Activated CD8-positive, alpha-beta T cell treated with anti-CD3 and anti-CD28 coated beads, Interleukin-2, amount 10 ng/mL, durations not matched to agents 7 days and 5 days (primary cell): ENCODE data around the gene CDCA8. TPM values are rescaled to one million over a fixed set of nuclear protein-coding genes. Genes with fewer than 3 reads are reported as not detected.

Experiments used
- ATAC-seq: fragments of 150-1000 bp; cut with Tn5 transposase; one replicate; pipeline ENCODE4 v1.10.0; 2021; ENCODE audit warnings: moderate library complexity
- CTCF ChIA-PET: fragments of 350-600 bp; sonication (Branson Sonifier 250); formaldehyde crosslinking; loops from one replicate; lab custom pipeline; 2021; ENCODE audit warnings: antibody characterized with exemption; lab: Charles Lee
- POLR2A ChIA-PET: fragments of 350-600 bp; sonication (Branson Sonifier 250); formaldehyde crosslinking; loops from one replicate; lab custom pipeline; 2021; ENCODE audit warnings: antibody characterized with exemption; lab: Charles Lee
- DNase-seq: peaks from one replicate; pipeline ENCODE4 v3.0.0-alpha.2; 2020
- H3K27ac Mint-ChIP-seq: one replicate; pipeline ENCODE4 v1.8.0; 2021; ENCODE audit warnings: mild to moderate bottlenecking, mixed read lengths
- H3K27me3 Mint-ChIP-seq: one replicate; pipeline ENCODE4 v1.8.0; 2021; ENCODE audit warnings: low read depth, mixed read lengths
- H3K36me3 Mint-ChIP-seq: one replicate; pipeline ENCODE4 v1.8.0; 2021; ENCODE audit warnings: low read depth, mixed read lengths
- H3K4me1 Mint-ChIP-seq: one replicate; pipeline ENCODE4 v1.8.0; 2021; ENCODE audit warnings: low read depth, mixed read lengths
- H3K4me3 Mint-ChIP-seq: one replicate; pipeline ENCODE4 v1.8.0; 2021; ENCODE audit warnings: mild to moderate bottlenecking, mixed read lengths
- H3K9me3 Mint-ChIP-seq: one replicate; pipeline ENCODE4 v1.8.0; 2022; ENCODE audit warnings: mixed read lengths; ENCODE audit not compliant: insufficient read depth
- total RNA-seq, 2 experiments: library from RNA; stranded (reverse); gene quantifications; one replicate each; pipeline ENCODE4 v1.2.3, GENCODE V29; 2021

The CDCA8 gene
- total RNA-seq, 2 experiments from 2014 or later: 97.3 to 102 TPM

- POLR2A ChIA-PET: no interaction called here
Measured at GRCh38 chr1:37718181-37718900, 26.0 kb downstream of the CDCA8 start.

GRCh38 chr1:37718901-37719571 lies 26.7 kb downstream of the CDCA8 start:
- POLR2A ChIA-PET: no interaction called here
- Mint-ChIP-seq H3K4me3 (no peak overlapping the region), H3K27ac (no peak overlapping the region), H3K9me3 (no peaks in the 10 kb centered on the region), H3K27me3 (peaks cover 2% of the 10 kb centered on the region), H3K36me3 (no peaks in the 10 kb centered on the region), H3K4me1 (no peaks in the 10 kb centered on the region)
- CTCF ChIA-PET: no interaction called here
- no peak for ATAC-seq
- no peak for DNase-seq

More at GRCh38 chr1:37718181-37718900, 26.0 kb downstream of the CDCA8 start:
- Mint-ChIP-seq H3K9me3 (no peaks in the 10 kb centered on the region), H3K27me3 (peaks cover 2% of the 10 kb centered on the region), H3K4me3 (no peak overlapping the region), H3K4me1 (no peaks in the 10 kb centered on the region), H3K36me3 (no peaks in the 10 kb centered on the region), H3K27ac (no peak overlapping the region)
- no peak for DNase-seq
- CTCF ChIA-PET: no interaction called here
- no peak for ATAC-seq

- no peak overlapping the region for H3K27ac Mint-ChIP-seq
- no peaks in the 10 kb centered on the region for H3K4me1 Mint-ChIP-seq
- no peak for DNase-seq
- POLR2A ChIA-PET: no interaction called here
- no peaks in the 10 kb centered on the region for H3K36me3 Mint-ChIP-seq
- ATAC-seq: no peak
- H3K9me3 Mint-ChIP-seq: no peaks in the 10 kb centered on the region
- CTCF ChIA-PET: no interaction called here
- peaks cover 5% of the 10 kb centered on the region for H3K27me3 Mint-ChIP-seq
- no peak overlapping the region for H3K4me3 Mint-ChIP-seq
Measured at GRCh38 chr1:37719572-37720195, 27.4 kb downstream of the CDCA8 start.

DNA sequence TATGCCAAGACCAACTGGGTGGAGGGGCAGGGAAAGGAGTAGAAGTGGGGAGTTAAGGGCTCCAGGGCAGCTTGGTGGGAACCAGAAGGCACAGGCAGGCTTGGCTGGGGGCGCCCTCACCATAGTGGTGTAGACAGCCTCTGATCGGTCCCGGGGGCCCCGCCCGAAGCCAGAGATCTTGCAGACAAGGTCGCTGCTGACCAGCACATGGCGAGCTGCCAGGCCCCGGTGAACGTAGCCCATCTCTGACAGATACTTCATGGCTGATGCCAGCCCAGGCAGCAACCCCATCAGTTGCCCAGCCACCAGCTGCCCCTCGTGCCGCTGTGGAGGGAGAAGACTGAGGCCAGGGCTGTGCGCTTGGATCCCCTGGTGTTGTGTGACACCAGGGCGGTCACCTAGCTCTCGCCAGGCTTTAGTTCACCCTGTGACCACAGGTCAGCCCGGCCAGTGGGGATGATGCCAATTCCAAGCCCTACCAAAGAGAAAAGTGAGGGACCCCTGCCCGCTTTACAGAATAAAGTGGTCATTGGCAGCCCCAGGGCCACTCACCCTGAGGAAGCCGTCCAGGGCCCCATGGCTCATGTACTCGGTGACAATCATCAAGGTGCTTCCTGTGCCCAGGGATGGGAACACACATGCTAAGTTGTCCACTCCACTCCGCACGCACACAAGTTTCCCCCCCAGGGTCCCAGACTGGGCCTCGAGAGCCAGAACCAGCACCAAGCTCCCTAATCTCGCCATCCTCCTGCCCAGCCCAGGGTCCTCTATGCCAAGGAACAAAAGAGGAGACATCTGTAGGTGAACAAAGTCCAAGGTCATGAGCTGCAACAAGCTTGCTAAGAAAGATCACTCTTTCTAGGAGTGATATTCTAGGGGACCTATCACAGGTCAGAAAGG lies 28.2 kb downstream of the CDCA8 start:
- DNase-seq (no peak), ATAC-seq (no peak)
- no peak overlapping the region for H3K4me3 Mint-ChIP-seq
- H3K9me3 Mint-ChIP-seq: no peaks in the 10 kb centered on the region
- no peak overlapping the region for H3K27ac Mint-ChIP-seq
- H3K36me3 Mint-ChIP-seq: no peaks in the 10 kb centered on the region
- peaks cover 7% of the 10 kb centered on the region for H3K27me3 Mint-ChIP-seq
- ChIA-PET CTCF (no interaction called here), POLR2A (no interaction called here)
- H3K4me1 Mint-ChIP-seq: no peaks in the 10 kb centered on the region

- Mint-ChIP-seq H3K36me3 (no peaks in the 10 kb centered on the region), H3K27ac (no peak overlapping the region), H3K9me3 (no peaks in the 10 kb centered on the region), H3K4me3 (no peak overlapping the region), H3K4me1 (no peaks in the 10 kb centered on the region), H3K27me3 (peaks cover 9% of the 10 kb centered on the region)
- no peak for DNase-seq
- ChIA-PET CTCF (no interaction called here), POLR2A (interaction anchor here (0.7 kb wide), 1 partner anchor 29 kb away, joined by 4 read pairs; no protein-coding TSS in a partner anchor)
- ATAC-seq: no peak
Measured at GRCh38 chr1:37721565-37721964, 29.2 kb downstream of the CDCA8 start.

DNA sequence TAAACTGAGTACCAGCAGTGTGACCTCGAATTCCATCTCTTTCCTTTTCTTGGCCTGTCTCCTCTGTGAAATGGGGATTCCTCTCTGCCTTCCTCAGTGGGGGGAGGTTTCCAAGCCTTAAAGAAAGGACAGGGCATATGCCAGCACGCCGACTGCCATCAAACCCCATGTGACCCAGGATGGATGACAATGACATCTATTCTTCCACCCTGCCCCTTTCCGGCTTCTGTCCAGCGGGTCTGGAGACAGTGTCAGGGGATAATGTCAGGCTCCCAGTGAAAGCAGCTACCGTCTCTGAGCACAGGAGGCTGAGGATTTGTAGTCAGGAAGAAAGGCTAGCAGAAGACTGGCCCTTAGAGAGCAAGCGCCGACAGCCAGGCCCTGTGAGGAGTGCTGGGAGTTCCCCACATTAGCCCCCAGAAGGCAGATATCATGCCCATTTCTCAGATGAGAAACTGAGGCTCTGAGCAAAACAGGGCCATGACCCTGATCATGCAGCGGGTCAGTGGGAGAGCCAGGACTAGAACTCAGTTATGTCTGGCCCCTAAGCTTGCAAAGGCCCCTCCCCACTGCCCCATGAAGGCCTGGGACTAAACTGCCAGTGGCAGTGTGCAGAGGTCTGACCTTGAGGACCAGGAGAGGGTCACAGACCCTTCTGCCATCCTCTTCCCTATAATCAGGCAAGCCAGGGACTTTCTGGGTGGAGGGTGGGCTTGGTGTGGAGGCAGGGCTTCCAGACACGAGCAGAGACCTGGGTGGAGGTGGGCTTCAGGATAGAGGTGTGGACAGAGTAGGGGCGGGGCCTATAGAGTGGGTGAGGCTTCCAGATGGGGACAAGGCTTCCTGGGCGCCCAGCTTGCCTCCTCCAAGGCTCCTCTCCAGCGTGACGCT lies 30.1 kb downstream of the CDCA8 start:
- ATAC-seq: no peak
- Mint-ChIP-seq H3K4me1 (no peaks in the 10 kb centered on the region), H3K9me3 (no peaks in the 10 kb centered on the region), H3K36me3 (no peaks in the 10 kb centered on the region), H3K4me3 (no peak overlapping the region), H3K27ac (no peak overlapping the region), H3K27me3 (peaks cover 10% of the 10 kb centered on the region)
- POLR2A ChIA-PET: interaction anchor here (0.7 kb wide), 1 partner anchor 30 kb away, joined by 4 read pairs; no protein-coding TSS in a partner anchor
- CTCF ChIA-PET: no interaction called here
- no peak for DNase-seq

- POLR2A ChIA-PET: no interaction called here
- no peaks in the 10 kb centered on the region for H3K9me3 Mint-ChIP-seq
- CTCF ChIA-PET: no interaction called here
Measured at GRCh38 chr1:37723072-37723389, 30.7 kb downstream of the CDCA8 start.

GRCh38 chr1:37723390-37724078 lies 31.2 kb downstream of the CDCA8 start:
- no peak overlapping the region for H3K27ac Mint-ChIP-seq
- H3K9me3 Mint-ChIP-seq: no peaks in the 10 kb centered on the region
- no peaks in the 10 kb centered on the region for H3K36me3 Mint-ChIP-seq
- DNase-seq (no peak), ATAC-seq (no peak)
- no peaks in the 10 kb centered on the region for H3K4me1 Mint-ChIP-seq
- ChIA-PET POLR2A (no interaction called here), CTCF (interaction anchor here (1.2 kb wide), 1 partner anchor 136 kb away, joined by 4 read pairs; the partner anchor contains the start of gene MTF1)
- H3K27me3 Mint-ChIP-seq: peaks cover 19% of the 10 kb centered on the region
- no peak overlapping the region for H3K4me3 Mint-ChIP-seq

More at GRCh38 chr1:37723072-37723389, 30.7 kb downstream of the CDCA8 start:
- ATAC-seq (no peak), DNase-seq (no peak)
- Mint-ChIP-seq H3K36me3 (no peaks in the 10 kb centered on the region), H3K4me3 (no peak overlapping the region), H3K27ac (no peak overlapping the region), H3K27me3 (peaks cover 14% of the 10 kb centered on the region), H3K4me1 (no peaks in the 10 kb centered on the region)

GRCh38 chr1:37724575-37724974 lies 32.3 kb downstream of the CDCA8 start:
- ChIA-PET CTCF (interaction anchor here (1.2 kb wide), 1 partner anchor 135 kb away, joined by 4 read pairs; the partner anchor contains the start of gene MTF1), POLR2A (no interaction called here)
- Mint-ChIP-seq H3K4me1 (no peaks in the 10 kb centered on the region), H3K9me3 (no peaks in the 10 kb centered on the region), H3K27me3 (peaks cover 19% of the 10 kb centered on the region), H3K27ac (no peak overlapping the region), H3K4me3 (no peak overlapping the region), H3K36me3 (no peaks in the 10 kb centered on the region)
- no peak for ATAC-seq
- DNase-seq: no peak

DNA sequence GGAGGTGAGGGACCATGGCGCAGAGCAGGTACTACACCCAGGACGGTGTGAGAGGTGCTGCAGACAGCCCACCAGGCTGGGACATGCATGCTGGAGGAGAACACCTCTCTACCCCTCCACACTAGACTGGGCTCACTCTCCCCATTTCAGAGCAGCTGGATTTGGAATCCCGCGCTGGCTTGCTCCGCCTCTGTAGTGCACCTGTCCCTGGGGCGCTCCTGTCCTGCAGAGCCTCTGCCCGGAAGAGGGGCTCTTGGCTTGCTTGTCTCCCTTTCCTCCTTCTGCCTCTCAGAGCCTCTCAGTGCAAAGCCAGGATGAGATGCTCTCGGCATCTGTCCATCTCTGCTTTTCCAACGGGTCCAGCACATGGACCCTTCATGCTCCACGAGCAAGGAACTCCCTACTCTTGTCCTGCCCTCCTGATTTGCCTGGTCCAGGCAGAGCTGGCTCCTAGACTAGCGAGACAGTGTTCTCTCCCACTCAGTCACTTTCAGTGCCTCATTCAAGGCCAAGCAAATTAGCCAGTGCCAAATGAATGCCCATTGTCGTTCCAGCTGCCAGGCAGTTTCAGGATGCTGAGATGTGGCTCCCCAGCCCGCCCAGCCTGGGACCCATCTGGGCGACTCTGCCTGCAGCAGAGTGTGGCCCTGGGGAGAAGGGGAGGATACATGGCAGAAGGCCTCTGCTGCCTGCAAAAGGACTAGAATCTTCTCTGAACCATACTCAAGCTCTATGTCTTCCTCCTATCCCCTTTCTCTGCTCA lies 33.7 kb downstream of the CDCA8 start:
- H3K4me1 Mint-ChIP-seq: no peaks in the 10 kb centered on the region
- POLR2A ChIA-PET: no interaction called here
- CTCF ChIA-PET: no interaction called here

More for the DNA sequence above, 33.7 kb downstream of the CDCA8 start:
- DNase-seq: no peak
- H3K4me3 Mint-ChIP-seq: no peak overlapping the region
- H3K36me3 Mint-ChIP-seq: no peaks in the 10 kb centered on the region
- H3K9me3 Mint-ChIP-seq: no peaks in the 10 kb centered on the region
- peaks cover 24% of the 10 kb centered on the region for H3K27me3 Mint-ChIP-seq
- ATAC-seq: no peak
- H3K27ac Mint-ChIP-seq: no peak overlapping the region
